Liver (tissue), 9 donors: ENCODE measurements around the gene MGRN1. TPM values are rescaled to one million over a fixed set of nuclear protein-coding genes. Genes with fewer than 3 reads are reported as not detected.

Source experiments
- DNase-seq: peaks from one replicate; pipeline ENCODE4 v3.0.0-alpha.2; 2017; ENCODE audit warnings: low spot score
- H3K27ac ChIP-seq, 2 donors: one replicate each; pipeline ENCODE4 v1.7.0; 2013; ENCODE audit warnings: inconsistent platforms in 2 of 2, low read length in 2 of 2, control low read depth in 1 of 2, low read depth in 1 of 2, mild to moderate bottlenecking in 1 of 2
- H3K27me3 ChIP-seq, 4 donors: one replicate each; pipeline versions ENCODE4 v1.6.1 to v1.7.0; 2013; ENCODE audit warnings: low read length in 3 of 4, inconsistent platforms in 1 of 4, mild to moderate bottlenecking in 1 of 4, moderate library complexity in 1 of 4; ENCODE audit not compliant: control insufficient read depth in 4 of 4, insufficient read depth in 4 of 4
- H3K36me3 ChIP-seq, 4 donors: one replicate each; pipeline versions ENCODE4 v1.6.1 to v1.7.0; 2013; ENCODE audit warnings: low read length in 3 of 4, mild to moderate bottlenecking in 3 of 4, low read depth in 1 of 4, moderate library complexity in 1 of 4; ENCODE audit not compliant: control insufficient read depth in 4 of 4, insufficient read depth in 3 of 4
- H3K4me1 ChIP-seq, 4 donors: one replicate each; pipeline versions ENCODE4 v1.6.1 to v1.7.0; 2013; ENCODE audit warnings: low read length in 3 of 4, mild to moderate bottlenecking in 3 of 4, moderate library complexity in 1 of 4; ENCODE audit not compliant: control insufficient read depth in 4 of 4, insufficient read depth in 4 of 4
- H3K4me3 ChIP-seq, 3 donors: one replicate each; pipeline versions ENCODE4 v1.6.1 to v1.7.0; 2013; ENCODE audit warnings: low read length in 3 of 3, control low read depth in 1 of 3, low read depth in 1 of 3, mild to moderate bottlenecking in 1 of 3
- H3K9ac ChIP-seq, 2 donors: one replicate each; pipeline ENCODE4 v1.7.0; 2013; ENCODE audit warnings: low read length in 2 of 2, mild to moderate bottlenecking in 2 of 2, moderate library complexity in 2 of 2, control low read depth in 1 of 2, low read depth in 1 of 2
- H3K9me3 ChIP-seq, 4 donors: one replicate each; pipeline versions ENCODE4 v1.6.1 to v1.7.0; 2013; ENCODE audit warnings: low read length in 3 of 4; ENCODE audit not compliant: control insufficient read depth in 4 of 4
- ATF3 ChIP-seq: IDR thresholded peaks from 2 replicates; pipeline ENCODE4 v1.6.1; 2016; ENCODE audit warnings: antibody characterized with exemption
- CTCF ChIP-seq: fragments of 150-350 bp; IDR thresholded peaks from 2 replicates; pipeline ENCODE4 v1.5.1; 2017; ENCODE audit warnings: improper control_type of control experiment, low read depth, low read length; ENCODE audit not compliant: missing input control
- EGR1 ChIP-seq, 2 donors: IDR thresholded peaks; 2 replicates each; pipeline ENCODE4 v1.6.1; 2016 to 2018; ENCODE audit warnings: antibody characterized with exemption in 2 of 2, low read depth in 2 of 2
- FOXA1 ChIP-seq: IDR thresholded peaks from 2 replicates; pipeline ENCODE4 v1.6.1; 2016; ENCODE audit warnings: antibody characterized with exemption
- FOXA2 ChIP-seq: IDR thresholded peaks from 2 replicates; pipeline ENCODE4 v1.6.1; 2016; ENCODE audit warnings: antibody characterized with exemption
- GABPA ChIP-seq, 2 donors: IDR thresholded peaks in 1 of 2; conservative IDR thresholded peaks in 1 of 2; 2 replicates each; pipeline ENCODE4 v1.6.1; 2016; ENCODE audit warnings: antibody characterized with exemption in 2 of 2, mild to moderate bottlenecking in 1 of 2, moderate library complexity in 1 of 2
- HNF4A ChIP-seq, 2 donors: conservative IDR thresholded peaks; 2 replicates each; pipeline ENCODE4 v1.6.1; 2016; ENCODE audit warnings: antibody characterized with exemption in 2 of 2, mild to moderate bottlenecking in 2 of 2
- HNF4G ChIP-seq: IDR thresholded peaks from 2 replicates; pipeline ENCODE4 v1.6.1; 2016; ENCODE audit warnings: antibody characterized with exemption
- JUND ChIP-seq, 2 donors: IDR thresholded peaks; 2 replicates each; pipeline ENCODE4 v1.6.1; 2016; ENCODE audit warnings: antibody characterized with exemption in 2 of 2
- MAX ChIP-seq: IDR thresholded peaks from 2 replicates; pipeline ENCODE4 v1.6.1; 2016; ENCODE audit warnings: antibody characterized with exemption
- NR2F2 ChIP-seq: IDR thresholded peaks from 2 replicates; pipeline ENCODE4 v1.6.1; 2016; ENCODE audit warnings: antibody characterized with exemption
- RAD21 ChIP-seq, 2 donors: IDR thresholded peaks; 2 replicates each; pipeline ENCODE4 v1.6.1; 2016; ENCODE audit warnings: antibody characterized with exemption in 2 of 2, mild to moderate bottlenecking in 2 of 2
- REST ChIP-seq: IDR thresholded peaks from 2 replicates; pipeline ENCODE4 v1.6.1; 2016; ENCODE audit warnings: antibody characterized with exemption, mild to moderate bottlenecking
- RXRA ChIP-seq, 2 donors: IDR thresholded peaks; 2 replicates each; pipeline ENCODE4 v1.6.1; 2017 to 2018; ENCODE audit warnings: antibody characterized with exemption in 2 of 2, mild to moderate bottlenecking in 1 of 2
- SP1 ChIP-seq: IDR thresholded peaks from 2 replicates; pipeline ENCODE4 v1.6.1; 2018; ENCODE audit warnings: antibody characterized with exemption, mild to moderate bottlenecking
- TAF1 ChIP-seq: conservative IDR thresholded peaks from 2 replicates; pipeline ENCODE4 v1.6.1; 2016; ENCODE audit warnings: antibody characterized with exemption, mild to moderate bottlenecking
- YY1 ChIP-seq: IDR thresholded peaks from 2 replicates; pipeline ENCODE4 v1.6.1; 2016; ENCODE audit warnings: antibody characterized with exemption, mild to moderate bottlenecking
- ZBTB33 ChIP-seq: IDR thresholded peaks from 2 replicates; pipeline ENCODE4 v1.6.1; 2016; ENCODE audit warnings: antibody characterized with exemption
- WGBS: extraction: QIAGEN DNeasy Blood & Tissue Kit; methylation state at CpG from one replicate; pipeline ENCODE4 v1.1.7; 2013; 5-methylcytosine and 5-hydroxymethylcytosine counted together
- polyA plus RNA-seq, 2 donors: library from polyadenylated mRNA; stranded (reverse) in 1 of 2; unstranded in 1 of 2; fragments of 200-250 nt in 1 of 2; fragments of >200 nt in 1 of 2; fragmentation: Nextera tagmentation in 1 of 2; extraction: Ambion mirVana in 1 of 2; gene quantifications; one replicate each; pipeline versions ENCODE4 v1.2.1 to v1.2.3, GENCODE V29; 2013 to 2015
- total RNA-seq, 2 donors: library from RNA; depleted of rRNA; stranded (reverse); fragments of >200 nt; gene quantifications; one replicate each; pipeline ENCODE4 v1.2.3, GENCODE V29; 2014
- donor health status: healthy.
- donor health status: healthy.
- donor health status: healthy.
- donor health status: healthy.
- donor health status: healthy.

MGRN1 gene
- total and polyA plus RNA-seq, 4 donors: 15.9 to 35.7 (median 25.9) TPM

- 54% methylated on average over 8 of the region's 8 CpGs for WGBS
- TF ChIP-seq FOXA2 (no peak), EGR1 (IDR thresholded peaks at IDR 0.05; ENCODE audit: low read depth in 2 of 2) (peak in 1 of 2 donors; percentile 13), FOXA1 (no peak), GABPA (IDR thresholded peaks at IDR 0.05 in 1 of 2, conservative IDR thresholded peaks at IDR 0.05 in 1 of 2) (no peak), MAX (peak; percentile 36), SP1 (peak; percentile 97), TAF1 (no peak), HNF4G (peak; percentile 83), RAD21 (IDR thresholded peaks at IDR 0.05) (peak; percentile 28 to 60), RXRA (IDR thresholded peaks at IDR 0.05) (peak; percentile 73 to 88), ATF3 (peak; percentile 29), HNF4A (conservative IDR thresholded peaks at IDR 0.05) (peak; percentile 85 to 90), NR2F2 (peak; percentile 78), JUND (IDR thresholded peaks at IDR 0.05) (peak in 1 of 2 donors; percentile 48), REST (peak; percentile 83), ZBTB33 (no peak), CTCF (peak; percentile 23), YY1 (peak; percentile 57)
- H3K36me3 ChIP-seq: no peaks in the 10 kb centered on the region
- H3K9me3 ChIP-seq: no peaks in the 10 kb centered on the region
- peak overlapping the region in 1 of 2 donors; percentile 99 for H3K9ac ChIP-seq
- H3K4me1 ChIP-seq: peaks cover 12 to 47% (median 30%) of the 10 kb centered on the region in 4 donors
- DNase-seq: no peak
- H3K27ac ChIP-seq: peak overlapping the region; percentile 95 to 100
- no peak overlapping the region for H3K4me3 ChIP-seq
- no peaks in the 10 kb centered on the region for H3K27me3 ChIP-seq
Measured at GRCh38 chr16:4618645-4619418, 5.8 kb upstream of the MGRN1 start.
